T-cell (primary cell): ENCODE measurements around the gene RARG. TPM values are rescaled to one million over a fixed set of nuclear protein-coding genes. Genes with fewer than 3 reads are reported as not detected.

Experiments used
- ATAC-seq, 4 experiments: fragments of 200-7000 bp in 3 of 4; fragments of 150-1000 bp in 1 of 4; cut with Tn5 transposase; replicated peaks in 1 of 4; 1 replicate in 3 of 4; 2 replicates in 1 of 4; pipeline ENCODE4 v1.10.0; 2021; ENCODE audit warnings: moderate library complexity in 3 of 4, mild to moderate bottlenecking in 2 of 4, moderate number of reproducible peaks in 1 of 4
- CTCF ChIA-PET, 2 donors: fragments of 300-600 bp; sonication (Branson Sonifier 250); formaldehyde crosslinking; loops; one replicate each; lab custom pipeline; 2022; ENCODE audit warnings: antibody characterized with exemption in 2 of 2; lab: Charles Lee
- POLR2A ChIA-PET, 2 donors: fragments of 300-600 bp; sonication (Branson Sonifier 250); formaldehyde crosslinking; loops; one replicate each; lab custom pipeline; 2022; ENCODE audit warnings: antibody characterized with exemption in 2 of 2; lab: Charles Lee
- DNase-seq, 35 experiments: peaks; one replicate each; pipeline versions ENCODE4 v3.0.0 to v3.0.0-alpha.2; 2013 to 2023
- H3K27ac ChIP-seq: one replicate; pipeline ENCODE4 v1.5.1; 2013; ENCODE audit warnings: low read length
- H3K27me3 ChIP-seq, 2 experiments: replicated peaks in 1 of 2; 1 replicate in 1 of 2; 2 replicates in 1 of 2; pipeline versions ENCODE4 v1.6.1 to v1.7.0; 2013; ENCODE audit warnings: low read length in 1 of 2, mixed read lengths in 1 of 2; ENCODE audit not compliant: control insufficient read depth in 2 of 2, insufficient read depth in 2 of 2; ENCODE audit errors: extremely low read depth in 1 of 2
- H3K36me3 ChIP-seq, 2 donors: 1 replicate in 1 of 2; 2 replicates in 1 of 2; pipeline versions ENCODE4 v1.6.1 to v1.7.0; 2013; ENCODE audit warnings: low read length in 1 of 2; ENCODE audit not compliant: control insufficient read depth in 2 of 2, insufficient read depth in 1 of 2; ENCODE audit errors: extremely low read depth in 1 of 2
- H3K4me1 ChIP-seq, 2 experiments: 1 replicate in 1 of 2; 2 replicates in 1 of 2; pipeline versions ENCODE4 v1.6.1 to v1.7.0; 2013; ENCODE audit warnings: low read length in 2 of 2, mixed read lengths in 1 of 2; ENCODE audit not compliant: insufficient read depth in 2 of 2, control insufficient read depth in 1 of 2; ENCODE audit errors: extremely low read depth in 1 of 2
- H3K4me3 ChIP-seq, 2 donors: 1 replicate in 1 of 2; 2 replicates in 1 of 2; pipeline versions ENCODE4 v1.5.1 to v1.7.0; 2013; ENCODE audit warnings: mild to moderate bottlenecking in 2 of 2, low read length in 1 of 2, moderate library complexity in 1 of 2; ENCODE audit not compliant: control insufficient read depth in 1 of 2; ENCODE audit errors: extremely low read depth in 1 of 2
- H3K9me3 ChIP-seq: 2 replicates; pipeline ENCODE4 v1.7.0; 2013
- H3K27ac Mint-ChIP-seq, 2 donors: one replicate each; pipeline ENCODE4 v1.8.0; 2020 to 2021; ENCODE audit warnings: mild to moderate bottlenecking in 2 of 2, mixed read lengths in 2 of 2
- H3K27me3 Mint-ChIP-seq, 2 donors: one replicate each; pipeline ENCODE4 v1.8.0; 2021 to 2022; ENCODE audit warnings: mixed read lengths in 2 of 2
- H3K36me3 Mint-ChIP-seq: one replicate; pipeline ENCODE4 v1.8.0; 2021; ENCODE audit warnings: mixed read lengths
- H3K4me1 Mint-ChIP-seq, 3 donors: one replicate each; pipeline ENCODE4 v1.8.0; 2020 to 2022; ENCODE audit warnings: mixed read lengths in 3 of 3, mild to moderate bottlenecking in 1 of 3
- H3K4me3 Mint-ChIP-seq, 3 donors: one replicate each; pipeline ENCODE4 v1.8.0; 2020 to 2022; ENCODE audit warnings: mild to moderate bottlenecking in 3 of 3, mixed read lengths in 3 of 3, moderate library complexity in 3 of 3
- H3K9me3 Mint-ChIP-seq, 3 donors: one replicate each; pipeline ENCODE4 v1.8.0; 2020 to 2022; ENCODE audit warnings: mixed read lengths in 3 of 3
- WGBS: methylation state at CpG from one replicate; pipeline ENCODE4 v1.1.5; 2013; ENCODE audit warnings: missing lambda C conversion rate; ENCODE audit not compliant: insufficient coverage; 5-methylcytosine and 5-hydroxymethylcytosine counted together
- total RNA-seq, 35 experiments: library from RNA in 6 of 35; stranded (reverse) in 6 of 35; fragments of 120-200 nt in 1 of 35; gene quantifications; one replicate each; pipeline versions ENCODE4 v1.2.1 to v1.2.4 and lab custom pipeline; 2013 to 2026

Gene RARG
- total RNA-seq, 5 donors from 2014 or later (not counting 1 experiment from before 2014, with no cell fraction given): 20.3 to 91.3 (median 74.2) TPM

DNA sequence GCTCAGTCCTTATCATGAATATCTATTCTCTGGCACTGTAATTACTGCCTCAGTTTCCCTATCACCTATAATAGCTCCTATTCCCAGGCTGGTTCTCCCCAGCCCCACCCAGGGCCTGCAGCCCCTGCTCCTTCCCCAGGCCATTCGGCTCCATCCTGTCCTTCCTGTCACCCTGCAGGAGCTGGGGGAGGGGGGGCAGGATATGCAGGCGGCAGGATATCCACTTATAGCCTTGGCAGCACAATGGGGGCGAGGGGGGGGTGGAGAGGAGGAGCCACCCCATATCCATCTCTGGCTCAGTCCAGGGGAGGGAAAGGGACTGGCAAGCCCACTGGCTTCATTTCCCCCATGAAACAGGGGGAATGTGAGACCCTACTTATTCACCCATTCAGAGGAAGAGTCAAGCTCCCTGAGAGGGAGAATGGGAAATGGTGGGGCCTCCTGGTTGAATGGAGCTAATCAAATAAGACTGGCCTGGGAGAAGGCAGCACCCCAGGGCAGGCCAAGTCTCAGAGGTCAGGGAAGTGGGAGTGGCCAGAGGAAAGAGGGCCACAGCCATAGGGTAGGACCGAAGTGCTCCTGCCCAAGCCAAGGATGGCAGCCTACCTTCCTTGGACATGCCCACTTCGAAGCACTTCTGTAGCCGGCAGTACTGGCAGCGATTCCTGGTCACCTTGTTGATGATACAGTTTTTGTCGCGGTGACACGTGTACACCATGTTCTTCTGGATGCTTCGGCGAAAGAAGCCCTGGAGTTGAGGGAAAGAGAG lies 17.1 kb downstream of the RARG start:
- H3K9me3 ChIP-seq: no peaks in the 10 kb centered on the region
- H3K4me3 ChIP-seq: no peak overlapping the region
- ChIA-PET CTCF (interaction anchor here (0.8 to 5.0 kb wide), 14 partner anchors 32 to 130 kb away, joined by 3 to 34 read pairs (median 5); partner anchors contain the start of genes ESPL1 (in 2 of the 2) and AAAS (in 1 of the 2)), POLR2A (no interaction called here)
- H3K36me3 ChIP-seq: peaks cover 12 to 55% of the 10 kb centered on the region in 2 donors
- Mint-ChIP-seq H3K4me1 (peaks cover 75 to 77% (median 77%) of the 10 kb centered on the region in 3 donors), H3K27me3 (no peaks in the 10 kb centered on the region), H3K4me3 (no peak overlapping the region), H3K9me3 (no peaks in the 10 kb centered on the region), H3K36me3 (peaks cover 33% of the 10 kb centered on the region), H3K27ac (peak overlapping the region; percentile 91 to 93)
- WGBS: 87% methylated on average over 7 of the region's 12 CpGs
- peaks cover 25 to 87% of the 10 kb centered on the region in 2 experiments for H3K4me1 ChIP-seq
- no peaks in the 10 kb centered on the region for H3K27me3 ChIP-seq
- DNase-seq: no peak
- no peak for ATAC-seq
- H3K27ac ChIP-seq: no peak overlapping the region

DNA sequence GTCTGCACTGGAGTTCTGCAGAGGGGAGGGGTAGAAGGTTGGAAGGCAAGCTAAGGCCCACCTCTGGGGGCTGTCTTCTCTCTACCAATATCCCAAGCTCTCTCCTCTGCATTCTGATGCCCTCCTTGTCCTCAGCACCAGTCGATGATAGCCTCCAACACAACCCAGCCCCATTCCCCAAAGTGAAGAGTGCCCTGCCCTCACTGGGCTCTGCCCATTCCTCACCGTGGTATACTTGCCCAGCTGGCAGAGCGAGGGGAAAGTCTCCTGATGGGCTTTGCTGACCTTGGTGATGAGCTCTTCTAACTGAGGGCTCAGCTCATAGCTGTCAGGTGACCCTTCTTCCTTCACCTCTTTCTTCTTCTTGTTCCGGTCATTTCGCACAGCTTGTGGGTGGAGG lies 17.8 kb downstream of the RARG start:
- Histone ChIP-seq H3K4me3 (no peak overlapping the region), H3K4me1 (peaks cover 26 to 87% of the 10 kb centered on the region in 2 experiments), H3K36me3 (peaks cover 12 to 55% of the 10 kb centered on the region in 2 donors), H3K27me3 (no peaks in the 10 kb centered on the region), H3K27ac (no peak overlapping the region), H3K9me3 (no peaks in the 10 kb centered on the region)
- CTCF ChIA-PET: interaction anchor here (0.6 to 5.0 kb wide), 27 partner anchors 12 to 408 kb away, joined by 3 to 34 read pairs (median 5); partner anchors contain the start of genes AAAS (in 2 of the 2), ESPL1 (in 2 of the 2) and PFDN5 (in 1 of the 2)
- WGBS: 88% methylated on average over 3 of the region's 5 CpGs
- H3K4me3 Mint-ChIP-seq: no peak overlapping the region
- ATAC-seq: no peak
- H3K36me3 Mint-ChIP-seq: peaks cover 29% of the 10 kb centered on the region
- no peaks in the 10 kb centered on the region for H3K9me3 Mint-ChIP-seq
- peak overlapping the region; percentile 64 to 78 for H3K27ac Mint-ChIP-seq
- POLR2A ChIA-PET: interaction anchor here in 1 of 2 donors (0.5 kb wide), 1 partner anchor 364 kb away, joined by 7 read pairs; no protein-coding TSS in a partner anchor
- no peak for DNase-seq
- no peaks in the 10 kb centered on the region for H3K27me3 Mint-ChIP-seq
- peaks cover 76 to 78% (median 78%) of the 10 kb centered on the region in 3 donors for H3K4me1 Mint-ChIP-seq

- Histone ChIP-seq H3K4me1 (peaks cover 31 to 87% of the 10 kb centered on the region in 2 experiments), H3K9me3 (no peaks in the 10 kb centered on the region), H3K4me3 (no peak overlapping the region), H3K36me3 (peaks cover 12 to 55% of the 10 kb centered on the region in 2 donors), H3K27ac (peak overlapping the region; percentile 20), H3K27me3 (no peaks in the 10 kb centered on the region)
- Mint-ChIP-seq H3K27ac (peak overlapping the region; percentile 64 to 78), H3K9me3 (no peaks in the 10 kb centered on the region), H3K4me1 (peaks cover 78 to 81% (median 79%) of the 10 kb centered on the region in 3 donors), H3K4me3 (no peak overlapping the region), H3K36me3 (peaks cover 28% of the 10 kb centered on the region), H3K27me3 (no peaks in the 10 kb centered on the region)
- POLR2A ChIA-PET: no interaction called here
- CTCF ChIA-PET: interaction anchor here (0.7 to 5.0 kb wide), 21 partner anchors 13 to 1816 kb away, joined by 3 to 34 read pairs (median 5); partner anchors contain the start of genes AAAS (in 2 of the 2), ESPL1 (in 2 of the 2) and PFDN5 (in 1 of the 2)
- ATAC-seq: peak; percentile 65 to 82 (median 67)
- 12% methylated on average over 12 of the region's 14 CpGs for WGBS
- DNase-seq: peak; percentile 57 to 91 (median 78)
Observed at GRCh38 chr12:53213348-53213747, 18.7 kb downstream of the RARG start.

DNA sequence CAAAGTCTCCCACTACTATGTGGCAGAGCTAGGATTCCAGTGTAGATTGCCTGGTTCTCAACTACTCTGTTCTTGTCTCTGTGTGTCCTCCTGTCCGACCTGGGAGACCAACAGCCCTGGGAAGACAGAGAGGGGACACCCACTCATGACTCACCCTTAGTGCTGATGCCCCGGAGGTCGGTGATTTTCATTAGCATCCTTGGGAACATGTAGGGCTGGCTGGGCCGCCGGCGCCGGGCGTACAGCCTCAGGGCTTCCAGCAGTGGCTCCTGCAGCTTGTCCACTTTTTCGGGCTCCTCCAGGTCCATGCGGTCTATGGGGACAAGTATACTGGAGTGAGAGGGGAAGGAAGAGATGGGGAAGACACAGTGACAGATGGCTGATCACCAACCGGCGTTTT lies 19.1 kb downstream of the RARG start:
- Histone ChIP-seq H3K4me3 (no peak overlapping the region), H3K9me3 (no peaks in the 10 kb centered on the region), H3K36me3 (peaks cover 12 to 55% of the 10 kb centered on the region in 2 donors), H3K27ac (peak overlapping the region; percentile 20), H3K27me3 (no peaks in the 10 kb centered on the region), H3K4me1 (peaks cover 31 to 87% of the 10 kb centered on the region in 2 experiments)
- peak overlapping the region; percentile 64 to 78 for H3K27ac Mint-ChIP-seq
- H3K36me3 Mint-ChIP-seq: peaks cover 28% of the 10 kb centered on the region
- H3K27me3 Mint-ChIP-seq: no peaks in the 10 kb centered on the region
- WGBS: 62% methylated on average over 7 of the region's 12 CpGs
- ATAC-seq: no peak
- DNase-seq: no peak
- POLR2A ChIA-PET: no interaction called here
- peaks cover 78 to 81% (median 79%) of the 10 kb centered on the region in 3 donors for H3K4me1 Mint-ChIP-seq
- CTCF ChIA-PET: interaction anchor here (0.6 to 5.0 kb wide), 14 partner anchors 39 to 1815 kb away, joined by 3 to 34 read pairs (median 7); partner anchors contain the start of genes ESPL1 (in 2 of the 2), AAAS (in 1 of the 2) and PFDN5 (in 1 of the 2)
- H3K9me3 Mint-ChIP-seq: no peaks in the 10 kb centered on the region
- no peak overlapping the region for H3K4me3 Mint-ChIP-seq

GRCh38 chr12:53211476-53212381 lies 20.3 kb downstream of the RARG start:
- Mint-ChIP-seq H3K9me3 (no peaks in the 10 kb centered on the region), H3K27ac (peak overlapping the region; percentile 69 to 76), H3K27me3 (no peaks in the 10 kb centered on the region), H3K4me1 (peaks cover 77 to 79% (median 77%) of the 10 kb centered on the region in 3 donors), H3K4me3 (no peak overlapping the region), H3K36me3 (peaks cover 28% of the 10 kb centered on the region)
- POLR2A ChIA-PET: interaction anchor here in 1 of 2 donors (0.7 kb wide), 1 partner anchor 36 kb away, joined by 3 read pairs; no protein-coding TSS in a partner anchor
- peaks cover 30 to 86% of the 10 kb centered on the region in 2 experiments for H3K4me1 ChIP-seq
- H3K27ac ChIP-seq: no peak overlapping the region
- no peak overlapping the region for H3K4me3 ChIP-seq
- CTCF ChIA-PET: interaction anchor here (0.8 to 5.0 kb wide), 10 partner anchors 8 to 113 kb away, joined by 3 to 23 read pairs (median 5); partner anchors contain the start of genes ESPL1 (in 2 of the 2) and AAAS (in 1 of the 2)
- no peaks in the 10 kb centered on the region for H3K9me3 ChIP-seq
- DNase-seq (peak in 1 of 35 experiments; percentile 37), ATAC-seq (no peak)
- H3K27me3 ChIP-seq: no peaks in the 10 kb centered on the region
- WGBS: 82% methylated on average over 5 of the region's 13 CpGs
- H3K36me3 ChIP-seq: peaks cover 12 to 55% of the 10 kb centered on the region in 2 donors
